Naive thymus-derived CD8-positive, alpha-beta T cell (primary cell): ENCODE results near the gene ATP2B3. TPM values are rescaled to one million over a fixed set of nuclear protein-coding genes. Genes with fewer than 3 reads are reported as not detected.
A peak's percentile ranks its signal among the peaks of the same experiment; 100 is the strongest.
"Not testable (repeated sequence)": the region's sequence is repeated elsewhere in the genome, so short reads cannot be mapped to it uniquely, and the experiment has no call there.

Source experiments
- ATAC-seq, 2 donors: fragments of 150-1000 bp; cut with Tn5 transposase in 1 of 2; sonication (Bioruptor Pico), chemical (Tn5 transposase) in 1 of 2; 1 replicate in 1 of 2; 2 replicates in 1 of 2; pipeline ENCODE4 v1.10.0; 2021; ENCODE audit warnings: mild to moderate bottlenecking in 2 of 2, moderate library complexity in 2 of 2
- POLR2A ChIA-PET: fragments of 350-600 bp; sonication (Branson Sonifier 250); formaldehyde crosslinking; loops from one replicate; lab custom pipeline; 2021; ENCODE audit warnings: antibody characterized with exemption; lab: Charles Lee
- DNase-seq, 10 donors: peaks; one replicate each; pipeline versions ENCODE4 v3.0.0 to v3.0.0-alpha.2; 2020 to 2022
- H3K27ac Mint-ChIP-seq, 10 donors: one replicate each; pipeline ENCODE4 v1.8.0; 2020 to 2022; ENCODE audit warnings: mild to moderate bottlenecking in 10 of 10, mixed read lengths in 10 of 10, moderate library complexity in 4 of 10, inconsistent platforms in 1 of 10
- H3K27me3 Mint-ChIP-seq, 5 donors: one replicate each; pipeline ENCODE4 v1.8.0; 2021 to 2022; ENCODE audit warnings: mixed read lengths in 5 of 5
- H3K36me3 Mint-ChIP-seq, 3 donors: one replicate each; pipeline ENCODE4 v1.8.0; 2020 to 2022; ENCODE audit warnings: mixed read lengths in 3 of 3, mild to moderate bottlenecking in 2 of 3, inconsistent platforms in 1 of 3
- H3K4me1 Mint-ChIP-seq, 4 donors: one replicate each; pipeline ENCODE4 v1.8.0; 2021 to 2022; ENCODE audit warnings: mixed read lengths in 4 of 4
- H3K4me3 Mint-ChIP-seq, 10 donors: one replicate each; pipeline ENCODE4 v1.8.0; 2020 to 2022; ENCODE audit warnings: mild to moderate bottlenecking in 10 of 10, mixed read lengths in 10 of 10, moderate library complexity in 6 of 10, inconsistent platforms in 1 of 10
- H3K9me3 Mint-ChIP-seq, 9 donors: one replicate each; pipeline ENCODE4 v1.8.0; 2020 to 2022; ENCODE audit warnings: mixed read lengths in 9 of 9, mild to moderate bottlenecking in 3 of 9, inconsistent platforms in 1 of 9, moderate library complexity in 1 of 9
- polyA plus RNA-seq, 3 donors: library from polyadenylated mRNA; unstranded; fragments of 300-500 nt; fragmentation: Illumina TruSeq; gene quantifications; one replicate each; pipeline ENCODE4 v1.2.3, GENCODE V29; 2021
- total RNA-seq, 8 experiments: library from RNA in 2 of 8; stranded (reverse) in 2 of 8; gene quantifications; one replicate each; pipeline ENCODE4 v1.2.3 and lab custom pipeline; 2021 to 2026

Gene ATP2B3
- total and polyA plus RNA-seq, 5 experiments from 2014 or later: not detected

DNA sequence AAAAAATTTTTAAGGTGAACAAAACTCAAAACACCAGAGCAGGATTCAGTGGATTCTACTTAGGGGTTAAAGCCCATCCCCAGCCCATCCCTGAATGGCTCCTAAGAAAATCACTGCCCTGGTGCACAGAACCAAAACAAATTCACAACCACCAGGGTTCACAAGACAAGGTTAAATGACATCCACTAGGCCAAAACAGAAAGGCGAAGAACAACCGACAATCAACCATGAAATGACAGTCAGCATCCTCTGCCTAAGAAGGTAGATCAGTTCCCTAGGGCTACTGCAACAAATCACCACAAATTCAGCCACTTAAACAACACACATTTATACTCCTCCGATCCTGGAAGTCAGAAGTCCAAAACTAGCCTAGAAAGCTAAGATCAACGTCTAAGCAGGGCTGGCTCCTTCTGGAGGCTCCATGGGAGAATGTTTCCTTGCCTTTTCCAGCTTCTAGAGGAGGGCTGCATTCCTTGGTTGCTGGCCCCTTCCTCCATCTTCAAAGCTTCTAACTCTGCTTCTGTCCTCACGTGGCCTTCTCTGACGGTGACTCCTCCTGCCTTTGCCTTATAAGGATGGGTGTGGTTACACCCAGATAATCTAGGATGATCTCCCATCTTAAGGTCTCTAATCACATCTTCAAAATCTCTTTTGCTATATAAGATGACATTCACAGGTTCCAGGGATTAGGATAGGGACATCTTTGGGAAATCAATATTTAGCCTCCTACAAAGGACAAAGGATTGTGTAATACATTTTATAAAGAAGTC lies 79.7 kb downstream of the ATP2B3 start:
- Mint-ChIP-seq H3K27me3 (no peaks in the 10 kb centered on the region), H3K27ac (peak overlapping the region in 6 of 10 donors; percentile 10 to 87 (median 50)), H3K4me1 (peaks cover 14 to 44% (median 40%) of the 10 kb centered on the region in 4 donors), H3K4me3 (peak overlapping the region; percentile 81 to 94 (median 88)), H3K9me3 (peaks cover 0 to 2% (median 0%) of the 10 kb centered on the region in 9 donors), H3K36me3 (peaks cover 0 to 31% (median 0%) of the 10 kb centered on the region in 3 donors)
- DNase-seq (no peak), ATAC-seq (no peak)
- POLR2A ChIA-PET: interaction anchor here (1.5 kb wide), 1 partner anchor 26 kb away, joined by 6 read pairs; no protein-coding TSS in a partner anchor

DNA sequence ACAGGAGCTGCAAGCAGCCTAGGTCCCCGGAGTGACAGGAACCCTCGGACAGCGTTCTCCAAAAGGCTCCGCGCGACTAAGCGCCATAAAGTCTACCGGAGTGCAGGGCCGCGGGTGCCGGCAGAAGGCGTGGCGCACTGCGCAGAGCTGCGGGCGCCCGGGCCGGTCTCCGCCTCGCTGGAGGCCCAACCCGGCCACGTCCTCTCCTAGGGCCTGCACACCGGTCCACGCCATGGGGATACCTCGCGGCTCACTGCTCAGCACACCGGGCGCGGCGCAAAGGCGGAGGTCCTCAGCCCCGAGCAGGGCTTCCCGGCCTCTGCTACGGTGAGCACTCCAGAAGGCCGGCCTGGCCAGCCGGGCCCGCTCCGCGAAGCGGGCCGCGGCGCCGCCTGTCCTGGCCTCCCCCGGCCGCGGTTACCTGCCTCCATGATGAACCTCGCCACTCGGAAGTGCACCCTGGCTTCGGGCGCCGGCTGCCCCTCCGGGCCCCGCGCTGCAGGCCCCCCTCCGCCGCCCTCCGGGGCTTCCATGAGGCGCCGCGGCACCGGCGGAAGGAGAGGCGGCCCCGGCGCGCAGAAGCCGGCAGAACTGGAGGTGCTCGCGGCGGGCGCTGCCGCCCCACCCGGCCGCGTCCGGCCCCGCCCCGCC lies 81.2 kb downstream of the ATP2B3 start, which contains the start of gene CCNQ:
CCNQ (minus strand) TSS at position 599 of the 651 bp plus-strand sequence; CDS start at position 533, 66 bp downstream.
- DNase-seq (peak in 3 of 10 donors; percentile 9 to 45 (median 29)), ATAC-seq (peak; percentile 75 to 78)
- Mint-ChIP-seq H3K27ac (peak within 1 kb of the TSS in 9 of 10 donors; percentile 45 to 91 (median 80)), H3K9me3 (peaks cover 0 to 2% (median 0%) of the 10 kb centered on the region in 9 donors), H3K4me3 (peak within 1 kb of the TSS; percentile 81 to 94 (median 88)), H3K27me3 (no peaks in the 10 kb centered on the region), H3K36me3 (peaks cover 0 to 20% (median 0%) of the 10 kb centered on the region in 3 donors), H3K4me1 (peaks cover 18 to 53% (median 47%) of the 10 kb centered on the region in 4 donors)
- POLR2A ChIA-PET: interaction anchor here (0.5 to 1.4 kb wide), 6 partner anchors 10 to 657 kb away, joined by 3 to 7 read pairs (median 3); partner anchors contain the start of gene ZNF275

DNA sequence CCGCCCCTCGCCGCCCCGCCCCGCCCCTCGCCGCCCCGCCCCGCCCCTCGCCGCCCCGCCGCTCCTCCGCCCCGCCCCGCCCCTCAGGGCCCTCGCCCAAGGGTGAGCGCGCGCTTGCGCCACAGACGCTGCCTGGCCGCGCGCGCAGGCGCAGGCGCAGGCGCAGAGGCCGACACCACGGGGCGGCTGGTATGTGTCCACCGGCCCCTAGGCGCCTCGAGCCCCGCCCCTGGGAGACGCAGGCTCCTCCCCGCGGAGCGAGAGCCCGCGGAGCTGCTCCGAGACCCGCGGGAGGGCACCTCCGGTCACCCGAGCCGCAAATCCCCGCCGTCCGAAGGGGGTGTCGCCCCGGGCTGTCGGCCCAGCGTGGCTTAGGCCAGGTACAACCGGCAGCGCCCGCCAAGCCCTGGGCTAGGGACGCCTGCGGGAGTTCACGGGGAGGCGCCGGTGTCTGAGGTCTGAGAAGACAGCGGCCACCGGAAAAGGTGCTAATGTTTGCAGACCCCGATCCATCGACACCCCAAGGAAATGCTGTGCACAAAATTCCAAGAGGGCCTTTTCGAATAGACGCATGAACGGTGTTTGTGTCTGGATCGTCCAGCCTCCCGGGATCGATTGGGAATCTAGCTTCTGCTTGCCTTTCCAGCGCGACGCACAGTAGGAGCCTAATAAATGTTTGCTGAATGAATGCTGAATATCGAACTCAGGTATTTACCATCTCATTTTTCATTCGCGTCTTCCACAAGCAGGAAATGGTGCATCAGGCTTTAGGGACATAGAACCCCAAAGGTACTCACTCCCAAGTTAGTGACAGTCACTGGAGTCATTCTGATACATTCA lies 82.0 kb downstream of the ATP2B3 start:
- Mint-ChIP-seq H3K27ac (peak overlapping the region in 8 of 10 donors; percentile 24 to 87 (median 75)), H3K4me3 (peak overlapping the region; percentile 77 to 94 (median 87)), H3K4me1 (peaks cover 20 to 60% (median 51%) of the 10 kb centered on the region in 4 donors), H3K36me3 (peaks cover 0 to 12% (median 0%) of the 10 kb centered on the region in 3 donors), H3K9me3 (peaks cover 0 to 2% (median 0%) of the 10 kb centered on the region in 9 donors), H3K27me3 (no peaks in the 10 kb centered on the region)
- POLR2A ChIA-PET: interaction anchor here (0.5 to 1.4 kb wide), 4 partner anchors 16 to 372 kb away, joined by 3 to 7 read pairs (median 6); partner anchors contain the start of gene ZNF275
- peak; percentile 79 to 85 for ATAC-seq
- DNase-seq: peak; percentile 64 to 91 (median 81)

DNA sequence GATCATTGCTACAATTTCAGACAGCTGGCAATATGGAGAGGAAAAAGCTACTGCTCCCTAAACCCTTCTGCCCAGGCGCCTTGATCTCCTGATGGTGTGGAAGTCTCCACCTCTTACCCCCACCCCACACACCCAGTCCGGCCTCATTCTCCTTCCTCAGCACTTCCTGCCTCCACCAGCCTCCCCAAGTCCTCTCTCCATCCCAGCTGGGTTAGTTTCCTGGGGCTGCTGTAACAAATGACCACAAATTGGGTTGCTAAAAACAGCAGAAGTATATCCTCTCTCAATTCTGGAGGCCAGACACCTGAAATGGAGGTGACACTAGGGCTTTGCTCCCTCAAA lies 82.6 kb downstream of the ATP2B3 start:
- peaks cover 0 to 2% (median 0%) of the 10 kb centered on the region in 9 donors for H3K9me3 Mint-ChIP-seq
- H3K27me3 Mint-ChIP-seq: no peaks in the 10 kb centered on the region
- H3K4me1 Mint-ChIP-seq: peaks cover 22 to 63% (median 50%) of the 10 kb centered on the region in 4 donors
- peak overlapping the region; percentile 77 to 94 (median 87) for H3K4me3 Mint-ChIP-seq
- ATAC-seq (no peak), DNase-seq (no peak)
- H3K36me3 Mint-ChIP-seq: peaks cover 0 to 9% (median 0%) of the 10 kb centered on the region in 3 donors
- H3K27ac Mint-ChIP-seq: peak overlapping the region in 9 of 10 donors; percentile 40 to 87 (median 79)
- POLR2A ChIA-PET: interaction anchor here (0.7 to 1.4 kb wide), 3 partner anchors 17 to 371 kb away, joined by 3 to 7 read pairs (median 5); no protein-coding TSS in a partner anchor

DNA sequence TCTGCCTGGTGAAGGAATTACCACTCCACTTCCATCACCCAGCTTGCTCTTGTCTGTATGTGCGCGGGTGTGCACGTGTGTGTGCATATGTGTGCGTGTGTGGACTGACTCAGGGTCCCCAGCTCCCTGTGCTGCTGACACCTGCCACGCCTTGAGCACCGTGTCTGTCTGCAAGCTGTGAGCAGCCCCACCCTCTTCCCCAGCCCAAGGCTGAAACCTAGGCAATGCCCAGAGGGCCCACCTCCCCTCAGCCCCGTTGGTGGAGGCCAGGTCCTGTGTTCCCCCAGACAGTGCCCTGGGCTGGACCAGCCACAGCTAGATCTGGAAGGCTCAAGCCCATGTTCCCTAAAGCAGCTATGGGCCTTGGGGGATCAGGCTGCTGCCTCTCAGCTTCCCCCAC lies 83.5 kb downstream of the ATP2B3 start:
- Mint-ChIP-seq H3K36me3 (peaks cover 0 to under 1% (median 0%) of the 10 kb centered on the region in 3 donors), H3K27me3 (no peaks in the 10 kb centered on the region), H3K4me3 (peak overlapping the region in 7 of 10 donors; percentile 14 to 86 (median 59)), H3K9me3 (peaks cover 0 to 2% (median 0%) of the 10 kb centered on the region in 9 donors), H3K27ac (no peak overlapping the region), H3K4me1 (peaks cover 17 to 58% (median 46%) of the 10 kb centered on the region in 4 donors)
- ATAC-seq (no peak), DNase-seq (no peak)
- POLR2A ChIA-PET: interaction anchor here (0.6 to 0.7 kb wide), 2 partner anchors 18 to 55 kb away, joined by 3 read pairs; no protein-coding TSS in a partner anchor

DNA sequence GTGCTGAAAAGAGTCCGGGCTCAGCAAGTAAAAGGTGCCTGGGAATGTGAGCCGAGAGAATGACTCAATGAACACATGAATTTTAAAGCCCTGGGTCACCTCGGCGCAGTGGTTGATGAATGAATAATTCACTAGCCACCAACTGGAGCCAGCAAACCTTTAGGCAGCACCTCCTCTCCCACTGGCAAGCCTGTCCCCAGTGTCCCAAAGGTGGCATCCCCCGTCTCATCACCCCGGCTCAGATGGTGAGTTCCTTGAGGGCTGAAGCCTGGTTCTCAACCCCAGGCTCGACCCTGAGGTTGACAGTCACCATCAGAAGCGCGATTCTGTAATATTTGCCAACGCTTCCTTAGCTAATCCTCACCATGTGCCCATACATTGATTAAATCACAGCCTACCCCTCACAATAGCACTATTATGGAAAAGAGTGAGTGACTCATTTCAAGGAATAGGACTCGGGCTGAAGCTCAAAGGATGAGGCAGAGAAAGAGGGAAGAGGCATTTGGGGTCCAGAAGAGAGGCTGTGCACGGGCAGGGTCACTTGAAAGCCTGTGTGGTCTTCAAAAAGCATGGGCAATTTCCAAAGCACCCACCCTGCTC lies 84.2 kb downstream of the ATP2B3 start:
- no peak for DNase-seq

DNA sequence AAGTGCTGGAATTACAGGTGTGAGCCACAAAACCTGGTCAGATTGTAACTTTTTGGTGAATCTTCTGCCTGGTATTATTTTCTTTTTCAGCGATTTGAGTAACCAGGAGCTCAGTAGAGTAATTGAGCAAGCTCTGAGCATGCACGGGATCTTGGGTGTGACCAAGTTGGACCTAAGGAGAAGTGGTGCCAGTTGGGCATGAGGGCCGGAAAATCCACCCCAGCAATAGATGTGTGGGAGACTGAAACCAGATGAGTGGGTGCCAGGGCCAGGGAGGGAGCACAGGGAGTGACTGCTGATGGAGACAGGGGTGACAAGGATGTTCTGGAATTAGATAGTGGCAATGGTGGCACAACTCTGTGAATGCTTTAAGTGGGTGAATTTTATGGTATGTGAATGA lies 85.2 kb downstream of the ATP2B3 start:
- H3K36me3 Mint-ChIP-seq: no peaks in the 10 kb centered on the region
- POLR2A ChIA-PET: no interaction called here

More for the DNA sequence above, 84.2 kb downstream of the ATP2B3 start:
- H3K27me3 Mint-ChIP-seq: no peaks in the 10 kb centered on the region
- no peaks in the 10 kb centered on the region for H3K36me3 Mint-ChIP-seq
- H3K9me3 Mint-ChIP-seq: peaks cover 0 to 2% (median 0%) of the 10 kb centered on the region in 9 donors
- ATAC-seq: no peak
- peak overlapping the region in 6 of 10 donors; percentile 4 to 86 (median 53) for H3K4me3 Mint-ChIP-seq
- peak overlapping the region in 1 of 10 donors; percentile 53 for H3K27ac Mint-ChIP-seq
- peaks cover 14 to 52% (median 39%) of the 10 kb centered on the region in 4 donors for H3K4me1 Mint-ChIP-seq
- POLR2A ChIA-PET: no interaction called here

DNA sequence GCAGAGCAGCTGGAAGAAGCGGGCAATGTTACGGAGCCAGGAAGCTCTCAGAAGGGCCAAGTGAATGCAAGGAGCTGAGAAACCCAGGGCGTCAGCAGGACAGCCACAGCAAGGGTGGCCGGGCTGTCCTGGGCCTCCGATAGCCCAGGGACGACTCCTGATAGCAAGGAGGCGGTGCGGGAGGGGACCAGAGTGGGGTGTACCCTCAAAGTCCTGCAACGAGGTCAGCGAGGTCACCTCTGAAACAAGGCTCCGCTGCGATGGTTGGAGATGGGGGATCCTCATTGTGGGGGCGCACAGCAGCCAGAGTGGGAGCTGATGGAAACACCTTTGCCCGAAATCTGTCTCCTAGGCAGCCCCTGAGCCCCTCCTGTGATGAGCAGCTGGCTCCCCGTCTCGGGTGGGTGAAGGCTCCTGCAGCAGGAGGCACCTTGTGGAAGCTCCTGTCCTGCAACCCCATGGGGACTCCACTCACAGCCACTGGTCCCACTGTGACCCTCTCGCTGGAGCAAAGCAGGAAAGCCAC lies 85.8 kb downstream of the ATP2B3 start:
- H3K27ac Mint-ChIP-seq: no peak overlapping the region
- no peaks in the 10 kb centered on the region for H3K9me3 Mint-ChIP-seq
- H3K4me3 Mint-ChIP-seq: no peak overlapping the region
- H3K4me1 Mint-ChIP-seq: peaks cover 12 to 42% (median 24%) of the 10 kb centered on the region in 4 donors
- no peaks in the 10 kb centered on the region for H3K27me3 Mint-ChIP-seq
- DNase-seq: no peak
- POLR2A ChIA-PET: no interaction called here
- no peaks in the 10 kb centered on the region for H3K36me3 Mint-ChIP-seq
- no peak for ATAC-seq

More for the DNA sequence above, 85.2 kb downstream of the ATP2B3 start:
- Mint-ChIP-seq H3K4me3 (no peak overlapping the region), H3K27ac (no peak overlapping the region), H3K4me1 (peaks cover 12 to 46% (median 30%) of the 10 kb centered on the region in 4 donors), H3K9me3 (peaks cover 0 to 2% (median 0%) of the 10 kb centered on the region in 9 donors), H3K27me3 (no peaks in the 10 kb centered on the region)
- DNase-seq (no peak), ATAC-seq (no peak)

DNA sequence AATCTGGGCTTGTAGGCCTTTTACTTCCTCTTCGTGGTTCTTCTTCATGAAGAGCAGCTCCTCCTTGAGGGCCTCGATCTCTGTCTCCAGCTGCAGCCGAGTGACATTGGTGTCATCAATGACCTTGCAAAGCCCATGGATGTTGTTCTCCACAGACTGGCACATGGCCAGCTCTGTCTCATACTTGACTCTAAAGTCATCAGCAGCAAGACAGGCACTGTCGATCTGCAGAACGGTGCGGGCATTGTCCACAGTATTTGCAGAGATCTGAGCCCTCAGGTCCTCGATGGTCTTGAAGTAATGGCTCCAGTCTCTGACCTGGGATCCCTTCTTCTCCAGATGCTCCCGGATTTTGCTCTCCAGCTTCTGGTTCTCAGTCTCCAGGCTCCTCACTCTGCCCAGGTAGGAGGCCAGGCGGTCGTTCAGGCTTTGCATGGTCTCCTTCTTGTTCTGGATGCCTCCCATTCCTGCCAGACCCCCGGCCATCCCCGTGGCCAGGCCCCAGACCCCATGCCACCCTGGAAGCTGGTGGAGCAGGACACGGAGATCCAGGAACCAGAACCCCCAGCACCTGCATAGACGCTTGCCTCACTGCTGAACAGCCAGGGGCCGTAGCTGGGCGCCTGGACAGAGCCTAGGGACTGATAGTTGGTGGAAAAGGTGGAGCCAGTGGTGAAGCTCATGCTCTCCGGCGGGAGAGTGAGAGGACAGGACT lies 87.4 kb downstream of the ATP2B3 start:
- H3K36me3 Mint-ChIP-seq, H3K9me3 Mint-ChIP-seq, H3K4me3 Mint-ChIP-seq, H3K27me3 Mint-ChIP-seq, ATAC-seq, DNase-seq: not testable (repeated sequence)
- POLR2A ChIA-PET: interaction anchor here (0.7 kb wide), 1 partner anchor 22 kb away, joined by 4 read pairs; no protein-coding TSS in a partner anchor
- Mint-ChIP-seq H3K27ac (peak overlapping the region in 1 of 10 donors; percentile 60), H3K4me1 (peaks cover 12 to 47% (median 23%) of the 10 kb centered on the region in 4 donors)

DNA sequence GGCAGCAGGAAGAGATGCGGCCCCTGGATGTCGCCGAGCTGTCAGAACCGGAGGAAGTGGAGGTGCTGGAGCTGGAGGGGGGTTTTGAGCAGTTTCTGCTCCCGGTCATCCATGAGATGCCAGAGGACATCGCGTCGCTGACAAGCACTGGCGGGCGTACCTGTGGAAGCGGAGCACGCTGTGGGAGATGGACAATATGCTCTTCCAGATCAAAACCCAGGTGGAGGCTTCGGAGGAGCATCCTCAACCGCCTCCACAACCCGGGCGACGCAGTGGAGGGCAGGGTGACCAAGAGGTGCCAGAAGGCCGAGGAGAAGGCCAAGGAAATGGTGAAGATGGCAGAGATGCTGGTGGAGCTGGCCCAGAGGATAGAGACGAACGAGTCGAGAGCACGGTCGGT lies 89.1 kb downstream of the ATP2B3 start:
- POLR2A ChIA-PET: no interaction called here
- DNase-seq (no peak), ATAC-seq (no peak)
- Mint-ChIP-seq H3K36me3 (no peaks in the 10 kb centered on the region), H3K4me3 (no peak overlapping the region), H3K4me1 (peaks cover 8 to 31% (median 15%) of the 10 kb centered on the region in 4 donors), H3K27me3 (no peaks in the 10 kb centered on the region), H3K9me3 (no peaks in the 10 kb centered on the region), H3K27ac (peak overlapping the region in 1 of 10 donors; percentile 34)
